GM13977 (cell line): Measurements from ENCODE around the gene TBC1D30.

Experiments used
- DNase-seq: peaks from one replicate; pipeline ENCODE4 v3.0.0; 2012; ENCODE audit warnings: low spot score
- CTCF ChIP-seq: IDR thresholded peaks from 2 replicates; pipeline ENCODE4 v1.5.1; 2012; ENCODE audit warnings: mild to moderate bottlenecking, control low read depth; ENCODE audit not compliant: insufficient read depth; ENCODE audit errors: extremely low read depth, missing control alignments
- in situ Hi-C: fragments of 300-500 bp; cut with MboI; formaldehyde crosslinking; loops from one replicate; pipeline ENCODE4 v1.12.0; 2022; ENCODE audit warnings: low sequenced_read_pairs, low pct_unique_long_range_greater_than_20kb, mixed read lengths, inconsistent platforms; ENCODE audit not compliant: unreplicated experiment

Gene TBC1D30

GRCh38 chr12:64884728-64885127 lies 60.3 kb downstream of the TBC1D30 start:
- DNase-seq = no peak
- in situ Hi-C loops = loop anchor here (25.0 kb wide), 2 partner anchors 353 to 1203 kb away; no protein-coding TSS in a partner anchor
- TF ChIP-seq CTCF = no peak

GRCh38 chr12:64889434-64890216 lies 65.2 kb downstream of the TBC1D30 start:
- in situ Hi-C loops = loop anchor here (25.0 kb wide), 2 partner anchors 348 to 1198 kb away; no protein-coding TSS in a partner anchor
- no peak for DNase-seq
- TF ChIP-seq CTCF = no peak

- in situ Hi-C loops = loop anchor here (25.0 kb wide), 2 partner anchors 346 to 1196 kb away; no protein-coding TSS in a partner anchor
- TF ChIP-seq CTCF = peak; percentile 64
- DNase-seq = peak; percentile 46
Measured at GRCh38 chr12:64890873-64891468, 66.5 kb downstream of the TBC1D30 start.

- in situ Hi-C loops = loop anchor here (25.0 kb wide), 2 partner anchors 346 to 1196 kb away; no protein-coding TSS in a partner anchor
- no peak for DNase-seq
- no peak for TF ChIP-seq CTCF
Measured at GRCh38 chr12:64891629-64892028, 67.2 kb downstream of the TBC1D30 start.

GRCh38 chr12:64892561-64892960 lies 68.1 kb downstream of the TBC1D30 start:
- no peak for TF ChIP-seq CTCF
- no peak for DNase-seq
- in situ Hi-C loops = loop anchor here (25.0 kb wide), 2 partner anchors 345 to 1195 kb away; no protein-coding TSS in a partner anchor

GRCh38 chr12:64893961-64894360 lies 69.5 kb downstream of the TBC1D30 start:
- DNase-seq = no peak
- no peak for TF ChIP-seq CTCF
- in situ Hi-C loops = loop anchor here (25.0 kb wide), 2 partner anchors 343 to 1193 kb away; no protein-coding TSS in a partner anchor
